Activated naive CD8-positive, alpha-beta T cell (primary cell): ENCODE data around the gene PLEKHB1.
A peak's percentile ranks its signal among the peaks of the same experiment; 100 is the strongest.
"Not testable (repeated sequence)": the region's sequence is repeated elsewhere in the genome, so short reads cannot be mapped to it uniquely, and the experiment has no call there.

Experiments
- H3K27ac Mint-ChIP-seq: one replicate; pipeline ENCODE4 v1.8.0; 2021; ENCODE audit warnings: mixed read lengths
- H3K27me3 Mint-ChIP-seq: one replicate; pipeline ENCODE4 v1.8.0; 2021; ENCODE audit warnings: mixed read lengths
- H3K36me3 Mint-ChIP-seq: one replicate; pipeline ENCODE4 v1.8.0; 2021; ENCODE audit warnings: mixed read lengths
- H3K4me1 Mint-ChIP-seq: one replicate; pipeline ENCODE4 v1.8.0; 2021; ENCODE audit warnings: low read depth, mixed read lengths
- H3K4me3 Mint-ChIP-seq: one replicate; pipeline ENCODE4 v1.8.0; 2021; ENCODE audit warnings: mild to moderate bottlenecking, mixed read lengths
- H3K9me3 Mint-ChIP-seq: one replicate; pipeline ENCODE4 v1.8.0; 2021; ENCODE audit warnings: low read depth, mixed read lengths

Gene PLEKHB1

GRCh38 chr11:73653996-73654395 lies 7.6 kb downstream of the PLEKHB1 start:
- Mint-ChIP-seq H3K4me1 (peaks cover 3% of the 10 kb centered on the region), H3K27ac (no peak overlapping the region), H3K4me3 (no peak overlapping the region)

GRCh38 chr11:73654482-73655021 lies 8.2 kb downstream of the PLEKHB1 start:
- no peaks in the 10 kb centered on the region for H3K9me3 Mint-ChIP-seq
- H3K27me3 Mint-ChIP-seq: no peaks in the 10 kb centered on the region
- no peak overlapping the region for H3K4me3 Mint-ChIP-seq
- H3K4me1 Mint-ChIP-seq: no peaks in the 10 kb centered on the region
- H3K36me3 Mint-ChIP-seq: no peaks in the 10 kb centered on the region
- H3K27ac Mint-ChIP-seq: no peak overlapping the region

More at GRCh38 chr11:73653996-73654395, 7.6 kb downstream of the PLEKHB1 start:
- Mint-ChIP-seq H3K36me3 (no peaks in the 10 kb centered on the region), H3K27me3 (no peaks in the 10 kb centered on the region), H3K9me3 (no peaks in the 10 kb centered on the region)

GRCh38 chr11:73655686-73656085 lies 9.3 kb downstream of the PLEKHB1 start:
- Mint-ChIP-seq H3K4me3 (no peak overlapping the region), H3K9me3 (no peaks in the 10 kb centered on the region), H3K4me1 (peaks cover 3% of the 10 kb centered on the region), H3K27ac (no peak overlapping the region), H3K36me3 (no peaks in the 10 kb centered on the region), H3K27me3 (no peaks in the 10 kb centered on the region)

- Mint-ChIP-seq H3K27ac (no peak overlapping the region), H3K36me3 (no peaks in the 10 kb centered on the region), H3K4me3 (no peak overlapping the region), H3K27me3 (no peaks in the 10 kb centered on the region), H3K4me1 (peaks cover 6% of the 10 kb centered on the region), H3K9me3 (no peaks in the 10 kb centered on the region)
Observed at GRCh38 chr11:73656985-73657384, 10.6 kb downstream of the PLEKHB1 start.

GRCh38 chr11:73659961-73660360 lies 13.6 kb downstream of the PLEKHB1 start:
- H3K4me3 Mint-ChIP-seq: no peak overlapping the region
- no peaks in the 10 kb centered on the region for H3K36me3 Mint-ChIP-seq
- H3K4me1 Mint-ChIP-seq: peaks cover 12% of the 10 kb centered on the region
- no peaks in the 10 kb centered on the region for H3K9me3 Mint-ChIP-seq
- no peak overlapping the region for H3K27ac Mint-ChIP-seq
- no peaks in the 10 kb centered on the region for H3K27me3 Mint-ChIP-seq

GRCh38 chr11:73660497-73661034 lies 14.2 kb downstream of the PLEKHB1 start:
- H3K9me3 Mint-ChIP-seq: no peaks in the 10 kb centered on the region
- no peak overlapping the region for H3K27ac Mint-ChIP-seq
- H3K4me1 Mint-ChIP-seq: peaks cover 12% of the 10 kb centered on the region
- no peaks in the 10 kb centered on the region for H3K27me3 Mint-ChIP-seq
- peak overlapping the region; percentile 20 for H3K4me3 Mint-ChIP-seq
- no peaks in the 10 kb centered on the region for H3K36me3 Mint-ChIP-seq

GRCh38 chr11:73661035-73661628 lies 14.8 kb downstream of the PLEKHB1 start:
- H3K36me3 Mint-ChIP-seq: no peaks in the 10 kb centered on the region
- H3K4me3 Mint-ChIP-seq: peak overlapping the region; percentile 20
- peaks cover 12% of the 10 kb centered on the region for H3K4me1 Mint-ChIP-seq
- H3K27me3 Mint-ChIP-seq: no peaks in the 10 kb centered on the region
- no peaks in the 10 kb centered on the region for H3K9me3 Mint-ChIP-seq
- no peak overlapping the region for H3K27ac Mint-ChIP-seq

- H3K27ac Mint-ChIP-seq: no peak overlapping the region
- H3K9me3 Mint-ChIP-seq: no peaks in the 10 kb centered on the region
- H3K27me3 Mint-ChIP-seq: no peaks in the 10 kb centered on the region
- H3K4me3 Mint-ChIP-seq: no peak overlapping the region
- H3K36me3 Mint-ChIP-seq: no peaks in the 10 kb centered on the region
- peaks cover 12% of the 10 kb centered on the region for H3K4me1 Mint-ChIP-seq
Observed at GRCh38 chr11:73662445-73663157, 16.2 kb downstream of the PLEKHB1 start.

- no peaks in the 10 kb centered on the region for H3K27me3 Mint-ChIP-seq
Observed at GRCh38 chr11:73663604-73664495, 17.5 kb downstream of the PLEKHB1 start.

GRCh38 chr11:73664877-73665276 lies 18.5 kb downstream of the PLEKHB1 start:
- Mint-ChIP-seq H3K36me3 (no peaks in the 10 kb centered on the region), H3K4me1 (peaks cover 12% of the 10 kb centered on the region), H3K27me3 (no peaks in the 10 kb centered on the region), H3K4me3 (no peak overlapping the region), H3K9me3 (no peaks in the 10 kb centered on the region), H3K27ac (no peak overlapping the region)

More at GRCh38 chr11:73663604-73664495, 17.5 kb downstream of the PLEKHB1 start:
- H3K4me1 Mint-ChIP-seq: peaks cover 12% of the 10 kb centered on the region
- H3K36me3 Mint-ChIP-seq: no peaks in the 10 kb centered on the region
- no peaks in the 10 kb centered on the region for H3K9me3 Mint-ChIP-seq
- H3K4me3 Mint-ChIP-seq: no peak overlapping the region
- H3K27ac Mint-ChIP-seq: no peak overlapping the region

GRCh38 chr11:73667891-73668290 lies 21.5 kb downstream of the PLEKHB1 start:
- Mint-ChIP-seq H3K4me3 (no peak overlapping the region), H3K4me1 (peaks cover 6% of the 10 kb centered on the region)

GRCh38 chr11:73670808-73671207 lies 24.4 kb downstream of the PLEKHB1 start:
- Mint-ChIP-seq H3K4me3 (no peak overlapping the region), H3K27me3 (no peaks in the 10 kb centered on the region), H3K36me3 (peaks cover 4% of the 10 kb centered on the region), H3K9me3 (no peaks in the 10 kb centered on the region), H3K4me1 (no peaks in the 10 kb centered on the region), H3K27ac (no peak overlapping the region)

More at GRCh38 chr11:73667891-73668290, 21.5 kb downstream of the PLEKHB1 start:
- no peak overlapping the region for H3K27ac Mint-ChIP-seq
- H3K36me3 Mint-ChIP-seq: no peaks in the 10 kb centered on the region
- no peaks in the 10 kb centered on the region for H3K9me3 Mint-ChIP-seq
- no peaks in the 10 kb centered on the region for H3K27me3 Mint-ChIP-seq

GRCh38 chr11:73671701-73672100 lies 25.3 kb downstream of the PLEKHB1 start:
- Mint-ChIP-seq H3K4me1 (no peaks in the 10 kb centered on the region), H3K27ac (no peak overlapping the region), H3K4me3 (no peak overlapping the region), H3K27me3 (no peaks in the 10 kb centered on the region), H3K9me3 (no peaks in the 10 kb centered on the region), H3K36me3 (peaks cover 4% of the 10 kb centered on the region)

GRCh38 chr11:73676552-73676951 lies 30.2 kb downstream of the PLEKHB1 start:
- H3K4me1 Mint-ChIP-seq, H3K27me3 Mint-ChIP-seq, H3K9me3 Mint-ChIP-seq, H3K27ac Mint-ChIP-seq, H3K4me3 Mint-ChIP-seq: not testable (repeated sequence)
- peaks cover 10% of the 10 kb centered on the region for H3K36me3 Mint-ChIP-seq
